ENCODE measurements around the gene LRMDA.

DNA sequence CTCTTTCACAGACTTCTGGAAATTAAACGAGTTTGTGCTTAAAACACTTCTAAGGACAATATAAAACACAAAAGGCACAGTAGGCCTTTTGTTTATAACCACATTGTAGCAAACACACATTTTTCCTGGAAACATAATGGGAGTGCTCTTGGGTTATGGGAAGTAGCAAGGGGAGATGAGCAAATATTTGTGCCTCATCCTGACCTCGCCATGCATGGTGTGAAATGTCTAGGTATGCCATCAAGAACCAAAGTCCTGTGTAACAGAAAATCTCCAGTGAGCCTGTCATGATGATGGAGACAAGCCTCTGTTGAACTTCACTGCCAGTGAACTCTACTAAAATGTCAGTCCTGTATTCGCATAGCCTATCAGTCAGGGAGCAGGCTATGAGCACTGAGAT lies 1029.6 kb downstream of the LRMDA start:
- TF ChIP-seq, protein P1, sequence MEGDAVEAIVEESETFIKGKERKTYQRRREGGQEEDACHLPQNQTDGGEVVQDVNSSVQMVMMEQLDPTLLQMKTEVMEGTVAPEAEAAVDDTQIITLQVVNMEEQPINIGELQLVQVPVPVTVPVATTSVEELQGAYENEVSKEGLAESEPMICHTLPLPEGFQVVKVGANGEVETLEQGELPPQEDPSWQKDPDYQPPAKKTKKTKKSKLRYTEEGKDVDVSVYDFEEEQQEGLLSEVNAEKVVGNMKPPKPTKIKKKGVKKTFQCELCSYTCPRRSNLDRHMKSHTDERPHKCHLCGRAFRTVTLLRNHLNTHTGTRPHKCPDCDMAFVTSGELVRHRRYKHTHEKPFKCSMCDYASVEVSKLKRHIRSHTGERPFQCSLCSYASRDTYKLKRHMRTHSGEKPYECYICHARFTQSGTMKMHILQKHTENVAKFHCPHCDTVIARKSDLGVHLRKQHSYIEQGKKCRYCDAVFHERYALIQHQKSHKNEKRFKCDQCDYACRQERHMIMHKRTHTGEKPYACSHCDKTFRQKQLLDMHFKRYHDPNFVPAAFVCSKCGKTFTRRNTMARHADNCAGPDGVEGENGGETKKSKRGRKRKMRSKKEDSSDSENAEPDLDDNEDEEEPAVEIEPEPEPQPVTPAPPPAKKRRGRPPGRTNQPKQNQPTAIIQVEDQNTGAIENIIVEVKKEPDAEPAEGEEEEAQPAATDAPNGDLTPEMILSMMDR (IDR thresholded peaks at IDR 0.05) = no peak
- TF ChIP-seq EZH2 (IDR thresholded peaks at IDR 0.05; ENCODE audit: borderline replicate concordance, insufficient read depth, low read depth, low read length, poor library complexity, severe bottlenecking) = no peak
